MCF 10A (cell line): ENCODE results near the gene SYCE3. TPM values are rescaled to one million over a fixed set of nuclear protein-coding genes. Genes with fewer than 3 reads are reported as not detected.

Experiments used
- BruUV-seq: library from RNA; stranded (reverse); fragments of 400-500 nt; replicated peaks from 2 replicates; lab custom pipeline; 2021; lab: Mats Ljungman, UMichigan
- CTCF ChIA-PET: fragments of 300-600 bp; sonication (Branson Sonifier 250); formaldehyde crosslinking; extraction: SDS; loops from one replicate; lab custom pipeline; 2021; ENCODE audit warnings: antibody characterized with exemption, inconsistent platforms; lab: Yijun Ruan, JAX
- POLR2A ChIA-PET: fragments of 300-600, 350-650 bp; sonication (Branson Sonifier 250); formaldehyde crosslinking; extraction: SDS; loops from one replicate; lab custom pipeline; 2020; ENCODE audit warnings: antibody characterized with exemption, inconsistent platforms; lab: Yijun Ruan, JAX
- DNase-seq: peaks from one replicate; pipeline ENCODE4 v3.0.0-alpha.2; 2018; ENCODE audit not compliant: unreplicated experiment
- H3K27ac Mint-ChIP-seq: one replicate; pipeline ENCODE4 v1.8.0; 2022; ENCODE audit warnings: mild to moderate bottlenecking, low read depth, mixed read lengths; ENCODE audit not compliant: unreplicated experiment
- H3K27me3 Mint-ChIP-seq: one replicate; pipeline ENCODE4 v1.8.0; 2022; ENCODE audit warnings: mixed read lengths; ENCODE audit not compliant: insufficient read depth, unreplicated experiment
- H3K36me3 Mint-ChIP-seq: one replicate; pipeline ENCODE4 v1.8.0; 2022; ENCODE audit warnings: mild to moderate bottlenecking, moderate library complexity, mixed read lengths; ENCODE audit not compliant: insufficient read depth, unreplicated experiment
- H3K4me1 Mint-ChIP-seq: one replicate; pipeline ENCODE4 v1.8.0; 2022; ENCODE audit warnings: mixed read lengths; ENCODE audit not compliant: insufficient read depth, unreplicated experiment
- H3K4me3 Mint-ChIP-seq: one replicate; pipeline ENCODE4 v1.8.0; 2022; ENCODE audit warnings: mild to moderate bottlenecking, moderate library complexity, mixed read lengths; ENCODE audit not compliant: unreplicated experiment
- H3K9me3 Mint-ChIP-seq: one replicate; pipeline ENCODE4 v1.8.0; 2022; ENCODE audit warnings: mixed read lengths; ENCODE audit not compliant: unreplicated experiment
- intact Hi-C: fragments of 100-400 bp; cut with micrococcal nuclease; formaldehyde crosslinking; loops from 2 replicates; pipeline ENCODE4 v1.14.1; 2022
- total RNA-seq: library from RNA; stranded (reverse); gene quantifications from 2 replicates; pipeline ENCODE4 v1.2.3, GENCODE V29; 2022
- TF ChIP-seq, protein P1 (sequence below): fragments of 200-600 bp; IDR thresholded peaks from one replicate; pipeline ENCODE4 v1.8.0; 2022; ENCODE audit warnings: antibody characterized with exemption, mild to moderate bottlenecking; ENCODE audit not compliant: unreplicated experiment

Gene SYCE3
- total RNA-seq, 1 experiment from 2014 or later: 0.82 TPM

- Mint-ChIP-seq H3K9me3 (no peaks in the 10 kb centered on the region), H3K36me3 (no peaks in the 10 kb centered on the region), H3K27ac (no peak overlapping the region), H3K4me3 (no peak overlapping the region), H3K4me1 (peaks cover 7% of the 10 kb centered on the region), H3K27me3 (no peaks in the 10 kb centered on the region)
- DNase-seq: no peak
- TF ChIP-seq, protein P1, sequence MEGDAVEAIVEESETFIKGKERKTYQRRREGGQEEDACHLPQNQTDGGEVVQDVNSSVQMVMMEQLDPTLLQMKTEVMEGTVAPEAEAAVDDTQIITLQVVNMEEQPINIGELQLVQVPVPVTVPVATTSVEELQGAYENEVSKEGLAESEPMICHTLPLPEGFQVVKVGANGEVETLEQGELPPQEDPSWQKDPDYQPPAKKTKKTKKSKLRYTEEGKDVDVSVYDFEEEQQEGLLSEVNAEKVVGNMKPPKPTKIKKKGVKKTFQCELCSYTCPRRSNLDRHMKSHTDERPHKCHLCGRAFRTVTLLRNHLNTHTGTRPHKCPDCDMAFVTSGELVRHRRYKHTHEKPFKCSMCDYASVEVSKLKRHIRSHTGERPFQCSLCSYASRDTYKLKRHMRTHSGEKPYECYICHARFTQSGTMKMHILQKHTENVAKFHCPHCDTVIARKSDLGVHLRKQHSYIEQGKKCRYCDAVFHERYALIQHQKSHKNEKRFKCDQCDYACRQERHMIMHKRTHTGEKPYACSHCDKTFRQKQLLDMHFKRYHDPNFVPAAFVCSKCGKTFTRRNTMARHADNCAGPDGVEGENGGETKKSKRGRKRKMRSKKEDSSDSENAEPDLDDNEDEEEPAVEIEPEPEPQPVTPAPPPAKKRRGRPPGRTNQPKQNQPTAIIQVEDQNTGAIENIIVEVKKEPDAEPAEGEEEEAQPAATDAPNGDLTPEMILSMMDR: no peak
- POLR2A ChIA-PET: interaction anchor here (0.6 to 0.7 kb wide), 2 partner anchors 17 to 32 kb away, joined by 3 read pairs; no protein-coding TSS in a partner anchor
- intact Hi-C loops: no loop called here
- BruUV-seq: no TSS peak
- CTCF ChIA-PET: no interaction called here
These were observed 14.4 kb downstream of the SYCE3 start for GRCh38 chr22:50548040-50548920.

DNA sequence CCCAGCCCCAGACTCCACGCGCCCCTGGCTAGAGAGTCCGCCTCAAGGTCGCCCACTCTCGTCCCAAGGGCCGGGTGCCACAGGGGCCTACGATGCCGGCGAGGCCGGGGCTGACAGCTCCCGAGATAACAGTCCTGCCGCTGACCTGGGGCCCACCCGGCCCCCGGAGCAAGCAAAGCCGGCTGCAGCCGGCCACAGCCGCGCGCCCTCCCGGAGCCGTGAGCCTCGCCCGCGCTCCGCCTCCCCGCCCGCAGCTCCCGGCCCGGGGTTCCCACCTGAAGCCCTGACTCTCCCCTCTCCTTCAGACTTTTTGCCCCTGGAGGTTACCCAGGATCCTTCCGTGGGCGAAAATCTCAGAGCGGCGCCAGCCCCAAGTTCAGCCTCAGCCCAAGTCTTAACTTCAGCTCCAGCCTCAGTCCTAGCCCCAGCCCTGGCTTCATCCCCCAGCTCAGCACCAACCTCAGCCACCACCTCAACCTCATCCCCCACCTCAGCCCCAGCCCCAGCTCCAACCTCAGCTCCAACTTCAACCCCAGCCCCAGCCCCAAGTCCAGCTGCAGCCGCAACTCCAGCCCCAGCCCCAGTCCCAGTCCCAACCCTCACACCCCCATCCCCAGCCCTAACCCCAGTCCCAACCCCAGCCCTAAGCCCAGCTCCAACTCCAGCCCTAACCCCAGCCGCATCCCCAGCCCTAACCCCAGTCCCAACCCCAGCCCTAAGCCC lies 15.3 kb downstream of the SYCE3 start:
- Mint-ChIP-seq H3K9me3 (no peaks in the 10 kb centered on the region), H3K36me3 (no peaks in the 10 kb centered on the region), H3K4me3 (no peak overlapping the region), H3K4me1 (peaks cover 11% of the 10 kb centered on the region), H3K27ac (no peak overlapping the region), H3K27me3 (no peaks in the 10 kb centered on the region)
- no TSS peak for BruUV-seq
- ChIA-PET CTCF (interaction anchor here (1.2 kb wide), 1 partner anchor 143 kb away, joined by 3 read pairs; no protein-coding TSS in a partner anchor), POLR2A (interaction anchor here (0.6 to 0.7 kb wide), 2 partner anchors 17 to 31 kb away, joined by 3 read pairs; no protein-coding TSS in a partner anchor)
- intact Hi-C loops: no loop called here
- no peak for DNase-seq
- TF ChIP-seq, protein P1: no peak

DNA sequence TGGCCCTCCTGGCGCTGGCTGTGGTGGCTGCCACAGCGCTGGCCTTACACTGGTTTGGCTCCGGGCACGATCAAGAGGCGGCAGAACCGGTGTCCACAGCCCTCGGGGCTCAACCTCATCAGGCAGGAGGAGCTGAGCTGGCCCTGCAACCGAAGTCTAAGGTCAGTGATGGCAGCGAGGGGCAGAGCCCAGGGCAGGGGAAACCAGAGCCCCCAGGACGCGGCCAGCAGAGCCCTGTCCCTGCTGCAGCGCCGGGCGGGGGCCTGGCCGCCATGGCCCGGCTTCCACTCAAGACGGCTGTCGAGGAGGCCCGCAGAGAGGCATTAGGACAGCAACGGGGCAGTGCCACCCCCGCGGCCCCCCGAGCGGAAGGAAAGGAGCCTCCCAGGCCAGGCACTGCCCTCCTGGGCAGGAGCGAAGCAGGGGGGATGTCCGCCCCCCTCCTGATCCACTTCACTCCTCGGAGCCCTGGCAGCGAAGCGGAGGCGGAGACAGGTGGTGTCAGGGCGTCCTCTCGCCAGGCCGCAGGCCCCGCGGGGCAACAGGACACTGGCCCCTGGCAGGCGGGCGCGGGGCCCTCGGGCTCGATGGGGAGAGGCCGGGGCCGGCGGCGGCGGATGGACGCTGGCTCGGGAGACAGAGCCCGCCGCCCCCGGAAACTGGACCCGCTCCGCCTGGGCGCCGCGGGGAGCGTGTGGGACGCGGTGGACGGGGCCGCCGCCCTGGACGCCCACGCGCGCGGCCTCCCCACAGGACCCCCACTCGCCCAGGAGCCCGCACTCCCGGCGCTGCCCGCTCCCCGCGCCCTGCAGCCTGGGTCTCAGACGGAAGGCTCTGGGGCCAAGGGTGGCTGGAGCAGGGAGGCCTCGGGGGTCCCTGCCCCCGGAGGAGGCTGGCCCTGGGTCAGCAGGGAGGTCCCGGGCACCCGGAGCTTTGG lies 16.1 kb downstream of the SYCE3 start:
- H3K4me1 Mint-ChIP-seq: peaks cover 20% of the 10 kb centered on the region
- POLR2A ChIA-PET: interaction anchor here (2.1 kb wide), 1 partner anchor 21 kb away, joined by 13 read pairs; the partner anchor contains the start of gene SCO2

More for the DNA sequence above, 16.1 kb downstream of the SYCE3 start:
- no peaks in the 10 kb centered on the region for H3K36me3 Mint-ChIP-seq
- H3K27ac Mint-ChIP-seq: no peak overlapping the region
- no TSS peak for BruUV-seq
- TF ChIP-seq, protein P1: no peak
- DNase-seq: no peak
- intact Hi-C loops: no loop called here
- H3K9me3 Mint-ChIP-seq: no peaks in the 10 kb centered on the region
- no peak overlapping the region for H3K4me3 Mint-ChIP-seq
- CTCF ChIA-PET: interaction anchor here (1.2 kb wide), 1 partner anchor 144 kb away, joined by 3 read pairs; no protein-coding TSS in a partner anchor
- no peaks in the 10 kb centered on the region for H3K27me3 Mint-ChIP-seq
